GM23338 (cell line): ENCODE measurements around the gene CXorf49. TPM values are rescaled to one million over a fixed set of nuclear protein-coding genes. Genes with fewer than 3 reads are reported as not detected.

ENCODE experiments used
- ATAC-seq: fragments of 200-7000 bp; cut with Tn5 transposase; 3 replicates; pipeline ENCODE4 v1.9.1; 2020
- DNase-seq: peaks from one replicate; pipeline ENCODE4 v3.0.0-alpha.2; 2015; ENCODE audit warnings: low spot score
- H2AFZ ChIP-seq: fragments of 200-600 bp; sonication (generic); 2 replicates; pipeline ENCODE4 v1.8.0; 2016; ENCODE audit warnings: antibody characterized with exemption, mild to moderate bottlenecking, moderate library complexity
- H3F3A ChIP-seq: fragments of 200-600 bp; sonication (generic); replicated peaks from 2 replicates; pipeline ENCODE4 v1.8.0; 2017; ENCODE audit warnings: antibody characterized with exemption, mixed run types, low read depth
- H3K27ac ChIP-seq: fragments of 200-600 bp; sonication (generic); 2 replicates; pipeline ENCODE4 v1.6.1; 2016; ENCODE audit warnings: low read depth
- H3K27me3 ChIP-seq: fragments of 200-600 bp; sonication (generic); 2 replicates; pipeline ENCODE4 v1.8.0; 2016; ENCODE audit warnings: mild to moderate bottlenecking, mixed run types, moderate library complexity; ENCODE audit not compliant: insufficient read depth
- H3K36me3 ChIP-seq: fragments of 200-600 bp; sonication (generic); 2 replicates; pipeline ENCODE4 v1.8.0; 2016; ENCODE audit warnings: mild to moderate bottlenecking; ENCODE audit not compliant: insufficient read depth
- H3K4me1 ChIP-seq: fragments of 200-600 bp; sonication (generic); 2 replicates; pipeline ENCODE4 v1.8.0; 2016; ENCODE audit warnings: mild to moderate bottlenecking, moderate library complexity; ENCODE audit not compliant: insufficient read depth
- H3K4me2 ChIP-seq: fragments of 200-600 bp; sonication (generic); 2 replicates; pipeline ENCODE4 v1.7.1; 2017; ENCODE audit warnings: mixed run types
- H3K4me3 ChIP-seq: fragments of 200-600 bp; sonication (generic); 2 replicates; pipeline ENCODE4 v1.6.1; 2016; ENCODE audit warnings: mixed run types
- H3K79me2 ChIP-seq: fragments of 200-600 bp; sonication (generic); replicated peaks from 2 replicates; pipeline ENCODE4 v1.8.0; 2017; ENCODE audit warnings: mild to moderate bottlenecking; ENCODE audit not compliant: insufficient read depth
- H3K9me2 ChIP-seq: fragments of 200-600 bp; sonication (generic); 2 replicates; pipeline ENCODE4 v1.8.0; 2017; ENCODE audit not compliant: insufficient read depth
- H4K20me1 ChIP-seq: fragments of 200-600 bp; sonication (generic); replicated peaks from 2 replicates; pipeline ENCODE4 v1.8.0; 2017; ENCODE audit warnings: mild to moderate bottlenecking; ENCODE audit not compliant: insufficient read depth
- H3K27ac Mint-ChIP-seq: 2 replicates; pipeline ENCODE4 v1.8.0; 2020; ENCODE audit warnings: inconsistent platforms, mild to moderate bottlenecking, moderate library complexity, mixed read lengths
- H3K27me3 Mint-ChIP-seq: 3 replicates; pipeline ENCODE4 v1.8.0; 2022; ENCODE audit warnings: low read depth, mild to moderate bottlenecking, moderate library complexity, mixed read lengths, inconsistent platforms; ENCODE audit not compliant: insufficient read depth, poor library complexity
- H3K36me3 Mint-ChIP-seq: 3 replicates; pipeline ENCODE4 v1.8.0; 2021; ENCODE audit warnings: low read depth, mild to moderate bottlenecking, inconsistent platforms, moderate library complexity, mixed read lengths
- H3K4me1 Mint-ChIP-seq: 3 replicates; pipeline ENCODE4 v1.8.0; 2020; ENCODE audit warnings: mild to moderate bottlenecking, inconsistent platforms, mixed read lengths
- H3K4me3 Mint-ChIP-seq: 3 replicates; pipeline ENCODE4 v1.8.0; 2021; ENCODE audit warnings: moderate library complexity, mild to moderate bottlenecking, inconsistent platforms, mixed read lengths
- H3K9me3 Mint-ChIP-seq: 3 replicates; pipeline ENCODE4 v1.8.0; 2020; ENCODE audit warnings: moderate library complexity, mild to moderate bottlenecking, inconsistent platforms, mixed read lengths
- CREB1 ChIP-seq: fragments of 250-450 bp; sonication (Bioruptor Pico); IDR thresholded peaks from 2 replicates; pipeline ENCODE4 v1.5.0; 2020; ENCODE audit warnings: low read depth, mild to moderate bottlenecking, moderate library complexity
- CTCF ChIP-seq, 2 experiments: fragments of 200-600 bp in 1 of 2; sonication (generic) in 1 of 2; conservative IDR thresholded peaks; 2 replicates each; pipeline versions ENCODE4 v1.5.1 to v1.6.1; 2016 to 2017; ENCODE audit warnings: antibody characterized with exemption in 2 of 2, low read depth in 2 of 2, mild to moderate bottlenecking in 2 of 2, moderate library complexity in 1 of 2
- EZH2 ChIP-seq: fragments of 200-600 bp; sonication (generic); IDR thresholded peaks from one replicate; pipeline ENCODE4 v1.8.0; 2017; ENCODE audit warnings: antibody characterized with exemption, mild to moderate bottlenecking, low read depth; ENCODE audit not compliant: unreplicated experiment
- EZH2phosphoT487 ChIP-seq: fragments of 200-600 bp; sonication (generic); IDR thresholded peaks from one replicate; pipeline ENCODE4 v1.8.1; 2018; ENCODE audit warnings: antibody characterized with exemption; ENCODE audit not compliant: unreplicated experiment
- JUNB ChIP-seq: IDR thresholded peaks from one replicate; pipeline ENCODE4 v1.6.1; 2016; ENCODE audit warnings: antibody characterized with exemption; ENCODE audit not compliant: unreplicated experiment
- NANOG ChIP-seq: IDR thresholded peaks from 2 replicates; pipeline ENCODE4 v1.6.1; 2016; ENCODE audit warnings: antibody characterized with exemption, borderline replicate concordance
- POLR2AphosphoS5 ChIP-seq: IDR thresholded peaks from 2 replicates; pipeline ENCODE4 v1.6.1; 2016; ENCODE audit warnings: antibody characterized with exemption, low read depth
- REST ChIP-seq: IDR thresholded peaks from one replicate; pipeline ENCODE4 v1.6.1; 2018; ENCODE audit warnings: antibody characterized with exemption; ENCODE audit not compliant: unreplicated experiment
- STAT1 ChIP-seq: IDR thresholded peaks from one replicate; pipeline ENCODE4 v1.6.1; 2016; ENCODE audit warnings: antibody characterized with exemption; ENCODE audit not compliant: unreplicated experiment
- ZNF114 ChIP-seq: fragments of 250-450 bp; sonication (Bioruptor Pico); IDR thresholded peaks from 2 replicates; pipeline ENCODE4 v1.5.0; 2020; ENCODE audit warnings: mild to moderate bottlenecking, moderate library complexity
- ZNF331 ChIP-seq: fragments of 250-450 bp; sonication (Bioruptor Pico); IDR thresholded peaks from 2 replicates; pipeline ENCODE4 v1.5.0; 2020; ENCODE audit warnings: low read depth, mild to moderate bottlenecking, moderate library complexity
- polyA plus RNA-seq: library from polyadenylated mRNA; unstranded; fragments of >200 nt; fragmentation: Nextera tagmentation; extraction: Ambion mirVana; gene quantifications from 2 replicates; pipeline ENCODE4 v1.2.1, GENCODE V29; 2016
- total RNA-seq: library from RNA; depleted of rRNA; stranded (reverse); fragments of >200 nt; shearing (Covaris generic); gene quantifications from 2 replicates; pipeline ENCODE4 v1.2.3, GENCODE V29; 2014
- TF ChIP-seq, protein P1 (sequence below): fragments of 250-450 bp; sonication (Bioruptor Pico); IDR thresholded peaks from 2 replicates; pipeline ENCODE4 v1.5.0; 2020; ENCODE audit warnings: mild to moderate bottlenecking, moderate library complexity
- TF ChIP-seq, protein P2 (sequence below): IDR thresholded peaks from 2 replicates; pipeline ENCODE4 v1.6.1; 2016; ENCODE audit warnings: antibody characterized with exemption

The CXorf49 gene
- total and polyA plus RNA-seq, 2 experiments from 2014 or later: not detected

GRCh38 chrX:71671938-71672337 is 46.1 kb downstream of the CXorf49 start:
- H3K4me3 Mint-ChIP-seq: no peak overlapping the region
- no peaks in the 10 kb centered on the region for H3K4me1 ChIP-seq
- no peaks in the 10 kb centered on the region for H3K27me3 ChIP-seq
- no peaks in the 10 kb centered on the region for H3K79me2 ChIP-seq
- no peak overlapping the region for H3K4me2 ChIP-seq
- H3F3A ChIP-seq: no peaks in the 10 kb centered on the region
- no peak overlapping the region for H3K4me3 ChIP-seq
- H3K27ac Mint-ChIP-seq: no peak overlapping the region
- H3K27ac ChIP-seq: no peak overlapping the region
- peaks cover 4% of the 10 kb centered on the region for H3K27me3 Mint-ChIP-seq
- DNase-seq (no peak), ATAC-seq (no peak)
- H3K36me3 ChIP-seq: no peaks in the 10 kb centered on the region
- no peaks in the 10 kb centered on the region for H3K9me2 ChIP-seq
- peaks cover 7% of the 10 kb centered on the region; the same call in 2 of the 3 replicates for H3K9me3 Mint-ChIP-seq
- no peak overlapping the region for H2AFZ ChIP-seq
- no peaks in the 10 kb centered on the region for H4K20me1 ChIP-seq
- no peaks in the 10 kb centered on the region; the same call in 2 of the 3 replicates for H3K36me3 Mint-ChIP-seq
- no peak for TF ChIP-seq POLR2AphosphoS5
- TF ChIP-seq EZH2: no peak
- no peak for TF ChIP-seq JUNB
- no peak for TF ChIP-seq CREB1
- TF ChIP-seq ZNF114: no peak
- TF ChIP-seq CTCF (conservative IDR thresholded peaks at IDR 0.05; ENCODE audit: low read depth in 2 of 2): no peak
- TF ChIP-seq, protein P1, sequence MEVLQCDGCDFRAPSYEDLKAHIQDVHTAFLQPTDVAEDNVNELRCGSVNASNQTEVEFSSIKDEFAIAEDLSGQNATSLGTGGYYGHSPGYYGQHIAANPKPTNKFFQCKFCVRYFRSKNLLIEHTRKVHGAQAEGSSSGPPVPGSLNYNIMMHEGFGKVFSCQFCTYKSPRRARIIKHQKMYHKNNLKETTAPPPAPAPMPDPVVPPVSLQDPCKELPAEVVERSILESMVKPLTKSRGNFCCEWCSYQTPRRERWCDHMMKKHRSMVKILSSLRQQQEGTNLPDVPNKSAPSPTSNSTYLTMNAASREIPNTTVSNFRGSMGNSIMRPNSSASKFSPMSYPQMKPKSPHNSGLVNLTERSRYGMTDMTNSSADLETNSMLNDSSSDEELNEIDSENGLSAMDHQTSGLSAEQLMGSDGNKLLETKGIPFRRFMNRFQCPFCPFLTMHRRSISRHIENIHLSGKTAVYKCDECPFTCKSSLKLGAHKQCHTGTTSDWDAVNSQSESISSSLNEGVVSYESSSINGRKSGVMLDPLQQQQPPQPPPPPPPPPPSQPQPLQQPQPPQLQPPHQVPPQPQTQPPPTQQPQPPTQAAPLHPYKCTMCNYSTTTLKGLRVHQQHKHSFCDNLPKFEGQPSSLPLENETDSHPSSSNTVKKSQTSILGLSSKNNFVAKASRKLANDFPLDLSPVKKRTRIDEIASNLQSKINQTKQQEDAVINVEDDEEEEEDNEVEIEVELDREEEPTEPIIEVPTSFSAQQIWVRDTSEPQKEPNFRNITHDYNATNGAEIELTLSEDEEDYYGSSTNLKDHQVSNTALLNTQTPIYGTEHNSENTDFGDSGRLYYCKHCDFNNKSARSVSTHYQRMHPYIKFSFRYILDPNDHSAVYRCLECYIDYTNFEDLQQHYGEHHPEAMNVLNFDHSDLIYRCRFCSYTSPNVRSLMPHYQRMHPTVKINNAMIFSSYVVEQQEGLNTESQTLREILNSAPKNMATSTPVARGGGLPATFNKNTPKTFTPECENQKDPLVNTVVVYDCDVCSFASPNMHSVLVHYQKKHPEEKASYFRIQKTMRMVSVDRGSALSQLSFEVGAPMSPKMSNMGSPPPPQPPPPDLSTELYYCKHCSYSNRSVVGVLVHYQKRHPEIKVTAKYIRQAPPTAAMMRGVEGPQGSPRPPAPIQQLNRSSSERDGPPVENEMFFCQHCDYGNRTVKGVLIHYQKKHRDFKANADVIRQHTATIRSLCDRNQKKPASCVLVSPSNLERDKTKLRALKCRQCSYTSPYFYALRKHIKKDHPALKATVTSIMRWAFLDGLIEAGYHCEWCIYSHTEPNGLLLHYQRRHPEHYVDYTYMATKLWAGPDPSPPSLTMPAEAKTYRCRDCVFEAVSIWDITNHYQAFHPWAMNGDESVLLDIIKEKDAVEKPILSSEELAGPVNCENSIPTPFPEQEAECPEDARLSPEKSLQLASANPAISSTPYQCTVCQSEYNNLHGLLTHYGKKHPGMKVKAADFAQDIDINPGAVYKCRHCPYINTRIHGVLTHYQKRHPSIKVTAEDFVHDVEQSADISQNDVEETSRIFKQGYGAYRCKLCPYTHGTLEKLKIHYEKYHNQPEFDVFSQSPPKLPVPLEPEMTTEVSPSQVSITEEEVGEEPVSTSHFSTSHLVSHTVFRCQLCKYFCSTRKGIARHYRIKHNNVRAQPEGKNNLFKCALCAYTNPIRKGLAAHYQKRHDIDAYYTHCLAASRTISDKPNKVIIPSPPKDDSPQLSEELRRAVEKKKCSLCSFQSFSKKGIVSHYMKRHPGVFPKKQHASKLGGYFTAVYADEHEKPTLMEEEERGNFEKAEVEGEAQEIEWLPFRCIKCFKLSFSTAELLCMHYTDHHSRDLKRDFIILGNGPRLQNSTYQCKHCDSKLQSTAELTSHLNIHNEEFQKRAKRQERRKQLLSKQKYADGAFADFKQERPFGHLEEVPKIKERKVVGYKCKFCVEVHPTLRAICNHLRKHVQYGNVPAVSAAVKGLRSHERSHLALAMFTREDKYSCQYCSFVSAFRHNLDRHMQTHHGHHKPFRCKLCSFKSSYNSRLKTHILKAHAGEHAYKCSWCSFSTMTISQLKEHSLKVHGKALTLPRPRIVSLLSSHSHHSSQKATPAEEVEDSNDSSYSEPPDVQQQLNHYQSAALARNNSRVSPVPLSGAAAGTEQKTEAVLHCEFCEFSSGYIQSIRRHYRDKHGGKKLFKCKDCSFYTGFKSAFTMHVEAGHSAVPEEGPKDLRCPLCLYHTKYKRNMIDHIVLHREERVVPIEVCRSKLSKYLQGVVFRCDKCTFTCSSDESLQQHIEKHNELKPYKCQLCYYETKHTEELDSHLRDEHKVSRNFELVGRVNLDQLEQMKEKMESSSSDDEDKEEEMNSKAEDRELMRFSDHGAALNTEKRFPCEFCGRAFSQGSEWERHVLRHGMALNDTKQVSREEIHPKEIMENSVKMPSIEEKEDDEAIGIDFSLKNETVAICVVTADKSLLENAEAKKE: no peak
- TF ChIP-seq REST: no peak
- no peak for TF ChIP-seq EZH2phosphoT487
- TF ChIP-seq, protein P2, sequence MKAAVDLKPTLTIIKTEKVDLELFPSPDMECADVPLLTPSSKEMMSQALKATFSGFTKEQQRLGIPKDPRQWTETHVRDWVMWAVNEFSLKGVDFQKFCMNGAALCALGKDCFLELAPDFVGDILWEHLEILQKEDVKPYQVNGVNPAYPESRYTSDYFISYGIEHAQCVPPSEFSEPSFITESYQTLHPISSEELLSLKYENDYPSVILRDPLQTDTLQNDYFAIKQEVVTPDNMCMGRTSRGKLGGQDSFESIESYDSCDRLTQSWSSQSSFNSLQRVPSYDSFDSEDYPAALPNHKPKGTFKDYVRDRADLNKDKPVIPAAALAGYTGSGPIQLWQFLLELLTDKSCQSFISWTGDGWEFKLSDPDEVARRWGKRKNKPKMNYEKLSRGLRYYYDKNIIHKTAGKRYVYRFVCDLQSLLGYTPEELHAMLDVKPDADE: no peak
- TF ChIP-seq NANOG: no peak
- no peak for TF ChIP-seq ZNF331 (CRISPR knock-in tag)
- TF ChIP-seq STAT1: no peak
- H3K4me1 Mint-ChIP-seq: no peaks in the 10 kb centered on the region; the same call in 2 of the 3 replicates
